ENCODE measurements around the gene CCDC97.

GRCh38 chr19:41367848-41368301 lies 57.9 kb downstream of the CCDC97 start:
- TF ChIP-seq, protein P1, sequence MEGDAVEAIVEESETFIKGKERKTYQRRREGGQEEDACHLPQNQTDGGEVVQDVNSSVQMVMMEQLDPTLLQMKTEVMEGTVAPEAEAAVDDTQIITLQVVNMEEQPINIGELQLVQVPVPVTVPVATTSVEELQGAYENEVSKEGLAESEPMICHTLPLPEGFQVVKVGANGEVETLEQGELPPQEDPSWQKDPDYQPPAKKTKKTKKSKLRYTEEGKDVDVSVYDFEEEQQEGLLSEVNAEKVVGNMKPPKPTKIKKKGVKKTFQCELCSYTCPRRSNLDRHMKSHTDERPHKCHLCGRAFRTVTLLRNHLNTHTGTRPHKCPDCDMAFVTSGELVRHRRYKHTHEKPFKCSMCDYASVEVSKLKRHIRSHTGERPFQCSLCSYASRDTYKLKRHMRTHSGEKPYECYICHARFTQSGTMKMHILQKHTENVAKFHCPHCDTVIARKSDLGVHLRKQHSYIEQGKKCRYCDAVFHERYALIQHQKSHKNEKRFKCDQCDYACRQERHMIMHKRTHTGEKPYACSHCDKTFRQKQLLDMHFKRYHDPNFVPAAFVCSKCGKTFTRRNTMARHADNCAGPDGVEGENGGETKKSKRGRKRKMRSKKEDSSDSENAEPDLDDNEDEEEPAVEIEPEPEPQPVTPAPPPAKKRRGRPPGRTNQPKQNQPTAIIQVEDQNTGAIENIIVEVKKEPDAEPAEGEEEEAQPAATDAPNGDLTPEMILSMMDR (IDR thresholded peaks at IDR 0.05 in 8 of 11, conservative IDR thresholded peaks at IDR 0.05 in 3 of 11) = no peak
- TF ChIP-seq POLR2AphosphoS5 (IDR thresholded peaks at IDR 0.05) = no peak
- no peak for TF ChIP-seq POLR2A (IDR thresholded peaks at IDR 0.05)

Data from spleen (tissue), 7 donors.